HG03439 (cell line): ENCODE measurements around the gene M1AP.

Experiments
- ATAC-seq: cut with Tn5 transposase; IDR thresholded peaks from one replicate; pipeline ENCODE4 v1.9.1; 2021; ENCODE audit warnings: mild to moderate bottlenecking, moderate library complexity; ENCODE audit not compliant: unreplicated experiment

M1AP gene

GRCh38 chr2:74599676-74600075, 48.5 kb downstream of the M1AP start:
- ATAC-seq = no peak

- ATAC-seq = no peak
Observed at GRCh38 chr2:74597410-74597809, 50.7 kb downstream of the M1AP start.

- ATAC-seq = no peak
Observed at GRCh38 chr2:74596584-74596983, 51.5 kb downstream of the M1AP start.

- ATAC-seq = no peak
Observed at GRCh38 chr2:74593826-74594772, 54.0 kb downstream of the M1AP start.

- ATAC-seq = no peak
Observed at GRCh38 chr2:74588664-74589063, 59.5 kb downstream of the M1AP start.

- peak; percentile 65 for ATAC-seq
Observed at GRCh38 chr2:74587664-74588277, 60.4 kb downstream of the M1AP start.

GRCh38 chr2:74585406-74586185, 62.5 kb downstream of the M1AP start:
- no peak for ATAC-seq

GRCh38 chr2:74584088-74584645, 64.0 kb downstream of the M1AP start:
- peak; percentile 65 for ATAC-seq

GRCh38 chr2:74583504-74583903, 64.6 kb downstream of the M1AP start:
- no peak for ATAC-seq

GRCh38 chr2:74582184-74582583, 65.9 kb downstream of the M1AP start:
- ATAC-seq = no peak

GRCh38 chr2:74581463-74581862, 66.7 kb downstream of the M1AP start:
- no peak for ATAC-seq

- ATAC-seq = no peak
Observed at GRCh38 chr2:74578408-74578807, 69.7 kb downstream of the M1AP start.

GRCh38 chr2:74577448-74577847, 70.7 kb downstream of the M1AP start:
- peak; percentile 40 for ATAC-seq

- ATAC-seq = no peak
Observed at GRCh38 chr2:74576863-74577229, 71.3 kb downstream of the M1AP start.

- ATAC-seq = no peak
Observed at GRCh38 chr2:74576211-74576862, 71.8 kb downstream of the M1AP start.

- ATAC-seq = no peak
Observed at GRCh38 chr2:74575320-74575719, 72.8 kb downstream of the M1AP start.

- ATAC-seq = no peak
Observed at GRCh38 chr2:74573747-74574562, 74.2 kb downstream of the M1AP start.

- no peak for ATAC-seq
Observed at GRCh38 chr2:74572178-74572925, 75.8 kb downstream of the M1AP start.

- ATAC-seq = peak; percentile 57
Observed at GRCh38 chr2:74571058-74571457, 77.1 kb downstream of the M1AP start.
